Measurements from ENCODE around the gene ORAI1. TPM values are rescaled to one million over a fixed set of nuclear protein-coding genes. Genes with fewer than 3 reads are reported as not detected.
"Not testable (repeated sequence)": the region's sequence is repeated elsewhere in the genome, so short reads cannot be mapped to it uniquely, and the experiment has no call there.

The ORAI1 gene
- total and polyA plus RNA-seq, 2 donors, result 5.9 to 31.3 TPM

DNA sequence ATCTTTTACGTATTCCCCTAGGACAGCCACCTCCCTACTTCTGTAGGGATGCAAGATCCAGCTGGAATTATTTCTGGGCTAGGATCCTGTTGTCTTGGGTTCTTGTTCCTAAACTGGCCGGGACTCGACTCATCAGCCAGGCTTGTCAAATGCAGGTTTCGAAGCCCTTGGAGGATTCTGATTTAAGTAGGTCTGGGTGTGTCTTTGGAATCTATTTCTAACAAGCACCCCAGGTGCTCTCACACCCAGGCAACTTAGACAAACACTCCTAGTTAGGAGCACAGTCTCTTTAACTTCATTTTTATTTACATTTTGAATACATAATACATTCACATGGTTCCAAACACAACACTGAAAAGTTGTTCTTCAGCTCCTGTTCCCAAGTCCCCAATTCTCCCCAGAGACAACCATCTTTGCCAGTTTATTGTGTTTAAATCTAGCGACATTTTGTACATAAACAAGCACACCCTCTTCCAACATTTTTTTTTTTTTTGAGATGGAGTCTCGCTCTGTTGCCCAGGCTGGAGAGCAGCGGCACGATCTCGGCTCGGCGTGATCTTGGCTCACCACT lies 22.2 kb downstream of the ORAI1 start:
- WGBS, result 91% methylated on average over 11 of the region's 11 CpGs
- no peaks in the 10 kb centered on the region for H3K4me1 ChIP-seq (ENCODE audit: insufficient read depth)
- no peak overlapping the region for H3K4me3 ChIP-seq (ENCODE audit: low read depth, low read length)
- no peaks in the 10 kb centered on the region for H3K36me3 ChIP-seq (ENCODE audit: insufficient read depth)
- no peak for DNase-seq (ENCODE audit: extremely low spot score)
- no peak overlapping the region for H3K27ac ChIP-seq (ENCODE audit: low read depth)

DNA sequence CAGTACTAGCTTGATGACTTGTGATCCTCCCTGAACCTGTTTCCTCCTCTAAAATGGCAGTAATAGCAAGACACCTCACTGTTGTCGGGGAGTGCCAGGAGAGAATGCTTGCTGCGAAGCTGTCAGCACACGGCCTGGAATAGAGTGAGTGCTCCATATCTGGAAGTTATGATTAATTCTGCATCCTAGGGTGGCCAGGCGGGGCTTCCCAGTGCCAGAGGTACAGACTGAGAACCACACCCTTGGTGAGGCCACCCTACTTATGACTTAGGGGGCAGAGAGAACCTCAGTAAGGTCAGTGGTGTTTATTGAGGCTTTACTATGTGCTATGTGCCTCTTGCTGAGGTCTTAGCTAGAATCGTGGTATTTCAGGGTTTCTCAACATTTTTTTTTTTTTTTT lies 23.0 kb downstream of the ORAI1 start:
- DNase-seq (ENCODE audit: extremely low spot score), result no peak
- Histone ChIP-seq H3K27ac (ENCODE audit: low read depth) (no peak overlapping the region), H3K36me3 (ENCODE audit: insufficient read depth) (no peaks in the 10 kb centered on the region), H3K4me3 (ENCODE audit: low read depth, low read length) (no peak overlapping the region), H3K4me1 (ENCODE audit: insufficient read depth) (no peaks in the 10 kb centered on the region)
- 86% methylated on average over 5 of the region's 5 CpGs for WGBS

DNA sequence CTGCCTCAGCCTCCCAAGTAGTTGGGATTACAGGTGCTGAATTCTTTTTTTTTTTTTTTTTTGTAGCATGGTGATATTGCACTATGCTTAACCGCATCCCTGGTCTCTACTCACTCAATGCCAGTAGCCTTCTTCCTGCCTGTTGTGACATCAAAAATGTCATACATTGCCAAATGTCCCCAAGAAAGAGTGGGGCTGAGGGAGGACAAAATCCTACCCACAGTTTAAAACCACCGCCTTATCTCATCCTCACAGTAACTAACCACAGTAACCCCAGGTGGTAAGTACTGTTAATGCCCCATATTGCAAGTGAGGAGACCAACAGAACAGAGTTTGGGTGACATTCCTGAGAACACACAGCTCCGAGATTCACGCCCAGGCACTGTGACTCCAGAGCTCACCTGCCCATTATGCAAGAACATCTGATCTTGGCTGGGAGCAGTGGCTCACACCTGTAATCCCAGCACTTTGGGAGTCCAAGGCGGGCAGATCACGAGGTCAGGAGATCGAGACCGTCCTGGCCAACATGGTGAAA lies 23.6 kb downstream of the ORAI1 start:
- WGBS, result 88% methylated on average over 8 of the region's 8 CpGs
- Histone ChIP-seq H3K36me3 (ENCODE audit: insufficient read depth) (no peaks in the 10 kb centered on the region), H3K4me3 (ENCODE audit: low read depth, low read length) (no peak overlapping the region), H3K4me1 (ENCODE audit: insufficient read depth) (no peaks in the 10 kb centered on the region), H3K27ac (ENCODE audit: low read depth) (no peak overlapping the region)
- DNase-seq (ENCODE audit: extremely low spot score), result no peak

DNA sequence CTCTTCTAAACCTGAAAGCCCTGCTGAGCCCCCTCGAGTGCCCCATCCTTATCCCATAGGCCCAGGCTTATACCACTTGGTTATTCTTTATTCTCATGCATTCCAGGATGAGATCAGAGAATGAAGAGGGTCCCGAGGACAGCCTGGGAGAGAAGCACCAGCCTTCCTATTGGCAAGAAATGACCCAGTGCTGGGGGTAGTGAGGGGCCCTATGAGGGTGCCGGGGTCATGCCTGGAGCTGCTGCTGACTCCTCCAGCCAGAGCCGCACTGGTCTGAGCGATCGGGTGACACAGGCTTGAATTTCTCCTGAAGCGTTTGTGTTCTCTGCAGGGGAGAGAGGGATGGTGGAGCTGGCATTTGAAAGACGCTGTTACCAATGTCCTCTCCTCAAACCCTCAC lies 25.0 kb downstream of the ORAI1 start:
- Histone ChIP-seq H3K4me1 (ENCODE audit: insufficient read depth) (no peaks in the 10 kb centered on the region), H3K4me3 (ENCODE audit: low read depth, low read length) (no peak overlapping the region), H3K27ac (ENCODE audit: low read depth) (no peak overlapping the region), H3K36me3 (ENCODE audit: insufficient read depth) (no peaks in the 10 kb centered on the region)
- no peak for DNase-seq (ENCODE audit: extremely low spot score)
- 77% methylated on average over 8 of the region's 8 CpGs for WGBS

DNA sequence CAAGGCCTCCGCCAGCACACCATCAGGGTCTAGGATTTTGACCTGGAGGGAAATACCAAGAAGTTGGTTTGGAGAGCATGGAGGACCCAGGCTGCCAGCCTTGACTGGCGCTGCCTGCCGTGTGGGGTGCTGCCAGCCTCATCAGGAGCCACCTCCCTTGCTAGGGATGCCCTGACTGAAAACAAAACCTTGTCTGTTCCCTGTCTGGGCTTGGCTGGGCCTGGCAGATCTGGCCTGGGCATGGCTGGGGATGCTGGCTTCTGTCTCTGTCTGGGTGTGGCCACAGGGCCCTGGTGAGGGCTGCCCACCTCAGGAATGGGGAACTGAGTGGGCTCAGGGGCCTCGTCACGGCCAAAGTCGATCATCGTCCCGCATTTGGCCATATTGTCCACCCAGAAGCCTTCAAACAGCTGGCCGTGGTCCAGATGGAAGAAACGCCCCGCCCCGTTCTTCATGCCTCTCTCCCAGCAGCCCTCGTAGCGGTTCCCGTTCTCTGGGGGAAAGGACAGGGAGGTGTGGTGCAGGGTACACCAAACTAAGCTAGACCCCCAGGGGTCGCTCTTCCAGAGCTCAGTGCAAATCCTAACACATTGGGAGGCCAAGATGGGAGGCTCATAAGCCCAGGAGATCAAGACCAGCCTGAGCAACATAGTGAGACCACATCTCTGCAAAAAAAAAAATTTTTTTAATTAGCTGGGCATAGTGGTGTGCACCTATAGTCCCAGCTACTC lies 26.6 kb downstream of the ORAI1 start:
- DNase-seq (ENCODE audit: extremely low spot score), result no peak
- WGBS, result 76% methylated on average over 16 of the region's 16 CpGs
- no peak overlapping the region for H3K27ac ChIP-seq (ENCODE audit: low read depth)

DNA sequence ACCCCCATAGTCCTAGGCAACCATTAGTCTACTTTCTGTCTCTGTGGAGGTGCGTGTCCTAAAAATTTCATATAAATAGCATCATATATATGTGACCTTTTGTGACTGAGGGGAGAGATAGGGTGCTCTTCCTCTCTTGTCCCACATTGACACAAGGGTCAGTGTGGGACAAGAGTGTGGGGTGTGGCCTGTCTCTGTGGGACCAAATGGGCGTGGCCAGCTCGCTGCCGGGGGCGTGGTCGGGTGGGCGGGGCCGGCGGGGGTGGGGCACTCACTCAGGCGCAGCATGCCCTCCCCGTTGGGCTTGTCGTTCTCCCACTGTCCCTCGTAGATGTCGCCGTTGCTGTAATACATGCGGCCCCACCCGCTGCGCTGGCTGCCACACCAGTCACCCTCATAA lies 27.7 kb downstream of the ORAI1 start:
- Histone ChIP-seq H3K4me3 (ENCODE audit: low read depth, low read length) (no peak overlapping the region), H3K36me3 (ENCODE audit: insufficient read depth) (no peaks in the 10 kb centered on the region), H3K27ac (ENCODE audit: low read depth) (no peak overlapping the region), H3K4me1 (ENCODE audit: insufficient read depth) (no peaks in the 10 kb centered on the region)
- 67% methylated on average over 18 of the region's 18 CpGs for WGBS
- DNase-seq (ENCODE audit: extremely low spot score), result no peak

More for the DNA sequence above, 26.6 kb downstream of the ORAI1 start:
- Histone ChIP-seq H3K36me3 (ENCODE audit: insufficient read depth) (no peaks in the 10 kb centered on the region), H3K4me1 (ENCODE audit: insufficient read depth) (no peaks in the 10 kb centered on the region), H3K4me3 (ENCODE audit: low read depth, low read length) (no peak overlapping the region)

DNA sequence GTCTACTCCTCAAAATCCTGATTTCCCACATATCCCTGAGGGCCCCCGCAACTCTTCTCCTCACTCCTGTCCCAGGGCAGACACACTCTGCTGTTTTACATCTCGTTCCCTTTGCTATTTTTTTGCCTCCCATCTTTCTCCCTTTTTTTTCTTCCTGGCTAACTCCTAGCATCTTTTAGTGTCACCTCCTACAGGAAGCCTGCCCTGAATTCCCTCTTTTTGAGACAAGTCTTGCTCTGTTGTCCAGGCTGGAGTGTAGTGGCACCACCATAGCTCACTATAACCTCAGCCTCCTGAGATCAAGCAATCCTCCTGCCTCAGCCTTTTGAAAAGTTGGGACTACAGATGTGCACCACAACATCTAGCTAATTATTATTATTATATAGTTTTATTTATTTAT lies 29.8 kb downstream of the ORAI1 start:
- no peaks in the 10 kb centered on the region for H3K36me3 ChIP-seq (ENCODE audit: insufficient read depth)
- no peak overlapping the region for H3K27ac ChIP-seq (ENCODE audit: low read depth)
- no peaks in the 10 kb centered on the region for H3K4me1 ChIP-seq (ENCODE audit: insufficient read depth)
- 95% methylated on average over 2 of the region's 2 CpGs for WGBS
- DNase-seq (ENCODE audit: extremely low spot score), result no peak
- no peak overlapping the region for H3K4me3 ChIP-seq (ENCODE audit: low read depth, low read length)

DNA sequence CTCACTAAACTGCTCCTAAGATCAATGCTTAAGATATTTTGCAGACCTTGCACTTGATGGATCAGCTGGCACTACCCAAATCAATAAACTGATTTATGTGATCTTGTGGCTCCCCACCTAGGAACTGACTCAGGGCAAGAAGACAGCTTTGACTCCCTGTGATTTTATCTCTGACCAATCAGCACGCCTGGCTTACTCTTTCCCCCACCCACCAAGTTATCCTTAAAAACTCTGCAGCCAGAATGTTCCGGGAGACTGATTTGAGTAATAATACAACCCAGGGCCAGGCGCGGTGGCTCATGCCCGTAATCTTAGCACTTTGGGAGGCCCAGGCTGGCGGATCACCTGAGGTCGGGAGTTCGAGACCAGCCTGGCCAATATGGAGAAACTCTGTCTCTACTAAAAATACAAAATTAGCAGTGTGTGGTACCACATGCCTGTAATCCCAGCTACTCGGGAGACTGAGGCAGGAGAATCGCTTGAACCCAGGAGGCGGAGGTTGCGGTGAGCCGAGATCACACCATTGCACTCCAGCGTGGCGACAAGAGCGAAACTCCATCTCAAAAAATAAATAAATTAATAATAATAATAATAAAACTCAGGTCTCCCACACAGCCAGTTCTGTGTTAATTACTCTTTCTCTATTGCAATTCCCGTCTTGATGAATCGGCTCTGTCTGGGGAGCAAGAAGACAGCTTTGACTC lies 31.1 kb downstream of the ORAI1 start:
- WGBS, result 83% methylated on average over 18 of the region's 18 CpGs
- no peak for DNase-seq (ENCODE audit: extremely low spot score)
- Histone ChIP-seq H3K27ac (ENCODE audit: low read depth) (no peak overlapping the region), H3K36me3 (ENCODE audit: insufficient read depth) (no peaks in the 10 kb centered on the region), H3K4me1 (ENCODE audit: insufficient read depth) (no peaks in the 10 kb centered on the region), H3K4me3 (ENCODE audit: low read depth, low read length) (no peak overlapping the region)

DNA sequence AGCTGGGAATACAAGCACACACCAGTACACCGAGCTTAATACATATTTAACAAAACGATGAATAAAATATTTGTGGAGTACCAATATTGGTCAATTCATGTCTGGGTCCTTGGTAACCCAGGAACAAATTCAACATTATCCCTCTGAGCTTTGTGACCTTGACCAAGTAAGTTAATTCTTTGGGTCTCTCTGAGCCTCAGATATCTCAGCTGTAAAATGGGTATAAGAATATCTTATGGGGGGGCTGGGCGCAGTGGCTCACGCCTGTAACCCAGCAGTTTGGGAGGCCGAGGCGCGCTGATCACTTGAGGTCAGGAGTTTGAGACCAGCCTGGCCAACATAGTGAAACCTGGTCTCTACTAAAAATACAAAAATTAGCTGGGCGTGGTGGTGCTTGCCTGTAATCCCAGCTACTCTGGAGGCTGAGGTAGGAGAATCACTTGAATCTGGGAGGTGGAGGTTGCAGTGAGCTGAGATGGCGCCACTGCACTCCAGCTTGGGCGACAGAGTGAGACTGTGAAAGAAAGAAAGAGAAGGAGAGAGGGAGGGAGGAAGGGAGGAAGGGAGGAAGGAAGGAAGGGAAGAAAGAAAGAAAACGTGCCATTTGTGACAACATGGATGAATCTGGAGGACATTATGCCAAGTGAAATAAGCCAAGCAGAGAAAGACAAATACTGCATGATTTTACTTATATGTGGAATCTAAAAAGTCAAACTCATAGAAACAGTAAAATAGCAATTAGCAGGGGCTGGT lies 35.2 kb downstream of the ORAI1 start:
- not testable (repeated sequence) for H3K4me1 ChIP-seq (ENCODE audit: insufficient read depth); H3K36me3 ChIP-seq (ENCODE audit: insufficient read depth); DNase-seq (ENCODE audit: extremely low spot score); H3K27ac ChIP-seq (ENCODE audit: low read depth); H3K4me3 ChIP-seq (ENCODE audit: low read depth, low read length)
- WGBS, result 88% methylated on average over 11 of the region's 11 CpGs

DNA sequence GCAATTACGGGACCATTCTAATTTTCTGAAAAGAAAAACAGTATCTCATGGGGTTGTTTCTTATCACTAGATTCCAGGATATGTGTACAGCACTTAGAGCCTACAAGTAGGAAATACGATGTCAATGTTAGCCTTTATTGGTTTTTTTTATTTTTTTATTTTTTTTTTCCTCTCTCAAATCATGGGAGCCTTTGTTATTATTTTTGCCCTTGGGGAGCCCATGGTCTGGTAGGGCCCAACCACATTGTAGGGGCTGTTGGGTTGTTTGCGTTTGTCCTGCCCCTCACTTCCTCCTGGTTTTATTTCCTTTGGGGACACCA lies 37.2 kb downstream of the ORAI1 start:
- no peaks in the 10 kb centered on the region for H3K36me3 ChIP-seq (ENCODE audit: insufficient read depth)
- 81% methylated on average over 3 of the region's 3 CpGs for WGBS
- no peak overlapping the region for H3K27ac ChIP-seq (ENCODE audit: low read depth)
- no peak for DNase-seq (ENCODE audit: extremely low spot score)
- no peaks in the 10 kb centered on the region for H3K4me1 ChIP-seq (ENCODE audit: insufficient read depth)
- H3K4me3 ChIP-seq (ENCODE audit: low read depth, low read length), result no peak overlapping the region

DNA sequence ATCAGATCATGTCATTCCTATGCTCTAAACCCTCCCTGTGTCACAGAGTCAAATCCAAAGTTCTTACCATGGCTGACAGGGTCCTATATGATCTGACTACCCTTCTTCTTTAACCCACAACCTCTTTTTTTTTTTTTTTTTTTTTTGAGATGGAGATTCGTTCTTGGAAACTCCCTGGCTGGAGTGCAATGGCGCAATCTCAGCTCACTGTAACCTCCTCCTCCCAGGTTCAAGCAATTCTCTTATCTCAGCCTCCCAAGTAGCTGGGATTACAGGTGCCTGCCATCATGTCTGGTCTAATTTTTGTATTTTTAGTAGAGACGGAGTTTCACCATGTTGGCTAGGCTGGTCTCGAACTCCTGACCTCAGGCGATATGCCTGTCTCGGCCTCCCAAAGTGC lies 40.5 kb downstream of the ORAI1 start:
- H3K4me3 ChIP-seq (ENCODE audit: low read depth, low read length); H3K36me3 ChIP-seq (ENCODE audit: insufficient read depth); DNase-seq (ENCODE audit: extremely low spot score); H3K27ac ChIP-seq (ENCODE audit: low read depth); H3K4me1 ChIP-seq (ENCODE audit: insufficient read depth): not testable (repeated sequence)
- 81% methylated on average over 6 of the region's 6 CpGs for WGBS

DNA sequence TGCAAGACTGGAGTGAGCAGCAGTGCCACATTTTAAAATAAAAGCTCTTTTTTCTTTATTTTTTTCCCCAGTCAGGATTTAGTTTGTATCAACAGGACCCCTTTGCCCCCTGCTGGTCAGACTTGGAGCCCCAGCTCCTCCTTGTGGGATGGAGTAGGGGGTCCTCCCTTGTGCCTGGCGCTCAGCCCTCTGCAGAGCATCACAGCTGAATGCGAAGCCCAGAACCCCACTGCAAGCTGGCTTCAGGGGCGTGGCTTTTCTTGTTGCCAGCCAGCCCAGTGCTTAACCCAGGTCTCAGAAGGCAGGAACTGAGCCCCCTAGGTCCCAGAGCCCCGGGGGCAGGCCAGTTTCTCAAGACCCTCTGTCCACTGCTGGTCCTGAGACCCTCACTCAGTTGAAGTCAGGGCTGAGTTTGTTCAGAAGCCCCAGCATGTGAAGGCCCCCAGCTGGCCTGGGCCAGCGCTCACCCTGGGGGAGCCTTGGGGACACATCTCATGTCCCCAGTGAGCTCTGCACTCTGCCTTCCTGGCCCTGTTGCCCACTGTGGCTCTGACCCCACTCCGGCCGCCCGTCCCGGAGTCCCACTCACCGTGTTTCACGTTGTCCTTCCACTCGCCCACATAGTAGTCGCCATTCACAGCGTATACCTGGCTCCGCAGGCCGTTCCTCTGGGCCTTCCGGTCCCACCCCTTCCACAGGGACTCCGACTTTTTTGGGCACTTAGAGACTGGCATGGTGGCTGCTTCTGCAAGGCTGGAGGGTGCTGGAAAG lies 42.6 kb downstream of the ORAI1 start:
- WGBS, result 81% methylated on average over 18 of the region's 18 CpGs
- Histone ChIP-seq H3K4me3 (ENCODE audit: low read depth, low read length) (no peak overlapping the region), H3K4me1 (ENCODE audit: insufficient read depth) (no peaks in the 10 kb centered on the region), H3K27ac (ENCODE audit: low read depth) (no peak overlapping the region), H3K36me3 (ENCODE audit: insufficient read depth) (no peaks in the 10 kb centered on the region)
- no peak for DNase-seq (ENCODE audit: extremely low spot score)

DNA sequence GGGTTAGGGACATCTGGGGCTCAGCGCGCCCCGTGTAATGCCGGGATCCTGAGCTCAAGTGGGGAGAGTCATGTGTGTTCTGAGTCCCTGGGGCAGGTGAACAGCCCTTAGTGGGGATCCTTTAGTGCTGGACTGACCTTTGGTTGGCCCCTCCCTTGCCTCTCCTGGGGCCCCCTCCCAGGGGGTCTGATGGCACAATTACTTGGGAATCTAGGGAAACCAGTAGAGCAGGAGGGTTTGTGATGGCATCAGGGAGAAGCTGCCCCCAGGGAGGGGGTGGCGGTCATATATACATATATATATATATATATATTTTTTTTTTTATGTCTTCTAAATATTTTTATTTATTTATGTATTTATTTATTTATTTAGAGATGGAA lies 43.2 kb downstream of the ORAI1 start, which contains the start of gene MORN3:
TSS of gene MORN3 (minus strand) at position 134 of the 380 bp plus-strand sequence. CDS start 171 bp downstream, outside the sequence.
- WGBS, result 97% methylated on average over 5 of the region's 5 CpGs
- Histone ChIP-seq H3K4me1 (ENCODE audit: insufficient read depth) (no peaks in the 10 kb centered on the region), H3K4me3 (ENCODE audit: low read depth, low read length) (no peak within 1 kb of the TSS), H3K36me3 (ENCODE audit: insufficient read depth) (no peaks in the 10 kb centered on the region), H3K27ac (ENCODE audit: low read depth) (no peak within 1 kb of the TSS)
- no peak for DNase-seq (ENCODE audit: extremely low spot score)
